NCI-H2196 treated with DMSO at 0.1 percent for 48 hours (cell line): ENCODE measurements around the gene GFI1B.
"Not testable (repeated sequence)": the region's sequence is repeated elsewhere in the genome, so short reads cannot be mapped to it uniquely, and the experiment has no call there.

Experiments
- DNase-seq: peaks from one replicate; lab custom pipeline; 2025; ENCODE audit not compliant: unreplicated experiment; lab: John Stamatoyannopoulos, UW

Gene GFI1B

DNA sequence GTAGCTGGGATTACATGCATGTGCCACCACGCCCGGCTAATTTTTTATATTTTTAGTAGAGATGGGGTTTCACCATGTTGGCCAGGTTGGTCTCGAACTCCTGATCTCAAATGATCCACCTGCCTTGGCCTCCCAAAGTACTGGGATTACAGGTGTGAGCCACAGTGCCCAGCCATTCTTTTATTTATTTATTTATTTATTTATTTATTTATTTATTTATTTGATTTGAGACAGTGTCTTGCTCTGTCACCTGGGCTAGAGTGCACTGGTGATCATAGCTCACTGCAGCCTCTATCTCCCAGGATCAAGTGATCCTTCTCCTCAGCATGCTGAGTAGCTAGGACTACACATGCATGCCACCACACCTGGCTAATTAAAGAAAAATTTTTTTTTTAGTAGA lies 10.6 kb upstream of the GFI1B start:
- not testable (repeated sequence) for DNase-seq

DNA sequence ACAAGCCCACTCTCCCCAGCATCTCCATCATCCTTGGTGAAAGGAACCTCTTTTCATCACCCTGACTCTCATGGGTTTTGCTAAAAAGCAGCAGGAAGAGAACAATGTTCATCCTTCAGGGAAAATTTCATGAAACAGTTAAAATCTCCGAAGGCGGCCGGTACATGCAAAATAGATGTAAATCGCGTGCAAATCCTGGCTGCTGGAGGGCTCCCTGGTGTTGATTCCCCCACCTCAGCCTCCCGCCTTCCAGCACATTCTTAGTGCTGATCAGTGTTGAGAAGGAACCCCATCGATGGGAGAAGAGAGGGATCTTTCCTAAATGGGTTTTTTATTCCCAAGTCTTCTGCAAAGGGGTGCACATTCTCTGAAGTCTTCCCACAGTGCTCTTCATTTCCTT lies 8.7 kb upstream of the GFI1B start:
- DNase-seq: no peak

DNA sequence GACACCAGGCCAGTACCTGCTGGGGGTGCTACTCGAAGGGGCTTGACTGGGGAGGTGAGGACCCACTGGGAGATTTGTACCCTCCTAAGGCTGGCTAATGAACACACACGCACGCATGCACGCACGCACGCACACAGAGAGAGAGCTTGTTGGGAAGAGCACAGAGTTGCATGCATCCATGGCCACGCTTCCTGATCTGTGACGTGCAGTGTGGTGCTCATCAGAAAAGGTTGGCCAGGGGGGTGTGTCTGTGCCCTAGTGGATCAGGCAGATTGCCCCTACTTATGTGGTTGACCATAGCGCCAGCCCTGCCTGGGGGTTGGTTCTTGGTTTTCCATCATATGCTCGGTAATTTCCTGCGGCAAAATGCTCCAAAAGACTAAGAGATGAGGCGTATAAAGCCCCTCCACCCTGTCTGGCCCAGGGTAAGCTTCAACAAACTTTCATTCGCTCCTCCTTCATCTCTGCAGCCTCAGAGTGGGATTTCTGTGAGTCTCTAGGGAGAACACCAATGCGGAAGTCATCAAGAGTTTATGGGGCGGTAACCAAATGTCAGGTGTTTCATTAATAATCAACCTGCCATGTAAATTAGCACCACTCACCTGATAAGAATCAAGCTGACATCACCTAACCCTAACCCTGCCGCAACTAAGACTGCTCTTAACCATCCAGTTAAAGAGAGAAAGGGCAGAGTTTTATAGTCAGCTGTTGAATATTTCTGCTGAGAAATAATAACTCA lies 8.0 kb upstream of the GFI1B start:
- no peak for DNase-seq

DNA sequence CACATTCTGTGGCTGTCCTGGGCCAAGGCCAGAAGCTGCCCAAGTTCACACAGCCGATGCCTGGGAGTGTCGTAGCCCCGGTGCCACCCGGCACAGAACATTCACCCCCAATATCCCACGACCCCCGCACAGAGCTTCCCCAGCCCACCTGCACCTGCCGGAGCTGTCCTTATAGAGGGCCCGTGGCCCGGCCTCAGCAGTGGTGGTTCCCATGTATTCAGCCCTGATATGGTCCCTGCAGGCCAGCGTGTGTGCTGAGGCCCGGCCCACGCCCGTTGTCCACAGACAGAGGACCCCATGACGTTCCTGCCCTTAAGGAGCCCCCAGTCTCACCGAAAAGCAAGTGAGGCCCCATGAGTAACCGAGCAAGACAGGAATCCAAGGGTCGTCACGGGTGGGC lies 5.3 kb upstream of the GFI1B start:
- DNase-seq: no peak

DNA sequence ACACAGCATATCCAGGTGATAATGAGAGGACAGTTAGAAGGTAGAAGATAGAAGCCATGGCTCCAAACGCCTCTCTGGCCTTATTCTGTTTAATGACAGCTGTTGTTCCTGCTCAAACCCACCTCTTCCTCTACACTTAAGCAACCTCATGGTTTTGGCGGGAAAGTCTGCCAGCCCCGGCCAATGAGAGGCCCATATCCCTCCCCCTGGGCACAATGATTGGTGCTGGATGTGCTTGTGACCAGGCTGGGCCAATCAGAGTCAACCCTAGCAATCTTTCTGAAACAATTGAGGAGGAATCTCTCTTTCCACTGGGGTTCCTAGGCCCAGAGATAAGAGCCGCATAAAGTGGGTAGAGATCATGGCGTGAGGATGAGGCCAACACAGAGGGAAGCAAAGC lies 4.8 kb upstream of the GFI1B start:
- DNase-seq: no peak

DNA sequence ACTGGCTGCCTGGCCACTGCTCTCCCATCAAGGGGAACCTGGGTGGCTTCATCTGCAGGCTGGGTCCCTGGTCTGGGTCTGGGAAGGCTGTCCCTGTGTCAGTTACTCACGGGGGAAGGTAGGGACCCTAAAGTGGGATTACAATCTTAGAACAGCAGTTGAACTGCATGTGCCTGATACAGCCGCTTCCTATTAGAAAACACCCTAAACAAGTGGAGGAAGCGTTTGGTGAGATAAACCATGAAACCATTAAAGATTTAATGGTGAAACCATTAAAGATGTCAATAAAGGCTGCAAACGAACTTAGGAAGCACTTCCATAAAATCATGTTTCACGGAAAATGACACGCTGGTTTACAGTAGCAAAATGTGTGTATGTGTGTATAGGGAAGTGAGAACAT lies 2.5 kb upstream of the GFI1B start:
- DNase-seq: no peak

DNA sequence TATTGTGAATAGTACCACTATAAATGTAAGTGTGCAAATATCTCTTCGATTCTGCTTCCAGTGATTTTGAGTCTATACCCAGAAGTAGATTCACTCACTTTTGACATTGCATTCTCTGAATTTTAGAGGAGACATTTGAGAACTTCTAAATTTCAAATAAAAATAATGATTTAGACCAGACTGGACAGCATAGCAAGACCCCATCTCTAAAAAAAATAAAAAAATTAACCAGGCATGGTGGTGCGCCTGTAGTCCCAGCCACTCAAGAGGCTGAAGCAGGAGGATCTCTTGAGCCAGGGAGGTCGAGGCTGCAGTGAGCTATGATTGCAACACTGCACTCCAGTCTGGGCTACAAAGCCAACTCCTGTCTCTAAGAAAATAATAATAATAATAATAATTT lies 1.9 kb upstream of the GFI1B start:
- no peak for DNase-seq

DNA sequence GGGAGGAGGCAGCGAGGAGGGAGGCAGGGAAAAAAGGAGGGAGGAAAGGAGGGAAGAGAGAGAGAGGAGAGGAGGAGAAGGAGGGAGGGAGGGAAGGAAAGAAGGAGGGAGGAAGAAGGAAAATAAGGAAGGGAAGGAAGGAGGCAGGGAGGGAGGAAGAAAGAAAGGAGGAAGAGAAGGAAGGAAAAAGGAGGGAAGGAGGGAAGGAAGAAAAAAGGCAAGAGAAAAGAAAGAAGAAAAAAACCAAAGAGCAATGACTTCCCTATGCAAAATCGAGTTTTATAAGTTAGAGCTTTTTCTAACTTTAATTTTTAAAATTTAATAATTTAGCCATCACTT lies 413 bp upstream of the GFI1B start:
- DNase-seq: no peak

DNA sequence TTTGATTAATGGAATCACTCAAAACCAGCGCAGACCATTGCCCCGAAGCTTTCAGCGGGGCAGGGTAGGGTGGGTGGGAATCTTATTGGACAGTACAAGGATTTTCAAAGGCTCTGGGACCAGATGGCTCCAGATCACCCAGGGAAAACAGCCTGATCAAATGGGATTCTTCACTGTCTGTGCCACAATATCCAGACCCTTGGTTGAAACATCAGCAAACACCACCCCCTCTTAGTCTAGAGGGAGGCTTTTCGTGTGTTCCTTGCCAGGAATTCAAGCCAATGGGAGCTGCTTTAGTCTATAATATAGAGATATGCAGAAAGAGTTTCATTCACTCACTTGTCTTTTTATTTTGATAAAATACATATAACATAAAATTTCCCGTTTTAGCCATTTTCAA lies 1.7 kb downstream of the GFI1B start:
- no peak for DNase-seq

DNA sequence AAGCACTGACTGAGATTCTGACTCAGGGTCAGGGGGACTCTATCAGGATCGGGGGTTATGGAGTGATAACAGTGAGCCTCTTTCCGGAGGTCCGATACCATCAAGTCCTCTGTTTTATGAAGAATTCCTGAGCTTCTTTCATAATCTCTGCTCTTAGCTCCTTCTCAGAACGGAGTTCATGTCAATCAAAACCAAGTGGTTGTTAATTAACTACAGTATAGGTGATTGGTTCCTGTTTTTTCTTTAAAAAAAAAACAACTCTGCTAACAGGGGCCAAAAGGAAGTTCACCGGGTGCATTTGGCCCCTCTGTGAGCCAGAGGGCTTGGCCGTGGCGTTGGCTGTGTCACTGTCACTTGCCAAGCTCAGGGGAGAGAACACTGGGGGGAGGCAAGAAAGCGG lies 4.0 kb downstream of the GFI1B start:
- DNase-seq: no peak

DNA sequence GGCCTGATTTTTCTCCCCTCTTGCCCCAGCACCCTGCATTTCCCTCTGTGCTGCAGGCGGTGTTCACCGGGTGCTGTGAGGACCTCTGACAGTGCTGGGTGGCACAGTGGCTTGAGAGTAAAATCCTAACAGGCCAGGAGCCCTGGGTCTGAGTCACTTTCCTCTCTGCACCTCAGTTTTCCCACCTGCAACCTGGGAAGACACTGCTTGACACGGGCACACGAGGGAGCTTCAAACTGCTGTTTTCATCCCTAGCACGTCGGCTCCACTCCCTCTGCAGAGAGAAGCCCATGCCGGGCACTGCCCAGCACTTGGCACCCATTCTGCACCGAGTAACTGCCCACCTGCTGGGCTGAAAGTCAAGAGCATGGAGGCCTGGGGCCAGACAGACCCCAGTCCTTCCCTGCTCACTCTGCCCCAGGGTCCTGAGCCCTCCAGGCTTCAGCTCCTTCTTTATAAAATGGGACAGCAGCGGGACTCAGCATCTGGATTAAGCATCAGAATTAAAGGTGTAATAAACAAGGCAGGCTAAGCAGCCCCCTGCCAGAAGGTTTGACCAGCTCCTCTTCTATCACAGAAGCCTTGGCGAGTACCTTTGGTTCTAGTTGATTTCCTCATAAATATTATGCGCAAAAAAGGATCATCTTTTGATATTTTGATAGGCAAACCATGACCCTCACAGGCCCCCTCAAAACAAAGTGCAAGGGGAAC lies 5.2 kb downstream of the GFI1B start:
- no peak for DNase-seq

DNA sequence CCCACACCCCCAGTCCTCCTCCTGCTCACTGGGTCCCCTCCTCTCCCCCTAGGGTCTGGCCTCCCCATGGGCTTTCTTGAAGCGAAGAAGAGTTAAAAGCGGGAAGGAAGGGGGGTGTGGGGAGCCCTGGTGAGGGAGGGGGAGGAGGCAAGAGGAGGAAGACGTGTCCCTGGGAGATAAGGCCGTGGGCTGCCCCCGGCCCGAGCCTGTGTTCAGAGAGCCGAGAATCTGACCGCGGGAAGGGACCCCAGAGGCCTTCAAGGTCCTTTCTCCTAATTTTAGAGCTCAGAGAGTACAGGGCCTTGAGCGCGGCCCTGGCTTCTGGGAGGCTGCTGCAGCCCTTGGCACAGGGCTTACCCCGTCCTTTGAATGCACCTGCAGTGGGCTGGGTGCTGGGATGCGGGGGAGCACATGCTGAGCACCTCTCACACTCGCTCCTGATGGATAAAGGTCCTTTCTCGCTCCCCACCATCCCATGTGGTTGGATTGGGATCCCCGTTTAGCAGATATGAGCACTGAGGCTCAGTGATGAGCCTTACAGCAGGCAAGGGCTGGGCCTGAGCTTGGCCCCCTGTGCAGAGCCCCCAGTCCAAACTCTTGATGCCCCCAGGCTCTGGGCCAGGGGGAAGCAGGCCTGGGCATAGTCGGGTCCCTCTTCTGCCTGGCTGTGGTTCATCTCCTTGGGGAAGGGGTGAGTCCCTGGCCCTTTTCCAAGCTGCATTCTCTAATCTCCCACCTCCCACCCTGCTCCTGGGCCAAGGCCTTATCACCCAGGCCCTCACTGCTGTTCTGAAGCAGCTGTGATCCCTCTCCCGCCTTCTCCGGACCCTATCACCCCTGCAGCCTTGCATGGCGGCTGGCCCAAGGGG lies 5.9 kb downstream of the GFI1B start:
- no peak for DNase-seq

DNA sequence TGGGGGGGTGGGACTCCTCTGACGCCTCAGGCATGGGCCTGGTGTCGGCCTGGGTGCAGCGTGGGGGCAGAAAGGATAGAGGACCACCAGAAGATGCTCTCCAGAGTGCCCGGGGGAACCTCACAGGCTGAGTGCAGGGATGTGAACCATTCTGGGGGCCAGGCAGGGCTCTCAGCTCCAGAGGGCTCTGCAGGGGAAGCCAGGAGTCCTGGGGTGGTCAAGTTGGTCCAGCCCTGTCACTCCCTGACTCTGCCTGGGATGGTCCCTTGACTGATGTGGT lies 6.5 kb downstream of the GFI1B start:
- no peak for DNase-seq

DNA sequence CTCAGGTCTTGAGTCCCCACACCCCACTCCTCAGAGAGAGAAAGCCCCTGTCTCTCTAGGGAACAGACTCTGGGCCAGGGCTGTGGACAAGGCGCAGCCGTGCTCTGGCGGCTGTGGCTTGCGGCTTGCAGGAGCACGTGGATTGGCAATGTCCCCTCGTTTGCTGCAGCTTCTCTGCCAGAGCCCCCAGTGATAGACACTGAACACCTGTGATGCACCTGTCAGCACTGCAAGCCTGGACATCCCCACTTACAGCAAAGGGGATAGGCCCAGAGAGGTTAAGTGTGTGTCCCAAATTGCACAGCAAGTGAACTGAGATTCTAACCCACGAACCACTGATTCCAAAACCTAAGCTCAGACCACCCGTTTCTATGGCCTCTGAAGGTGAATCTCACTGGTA lies 7.0 kb downstream of the GFI1B start:
- no peak for DNase-seq

DNA sequence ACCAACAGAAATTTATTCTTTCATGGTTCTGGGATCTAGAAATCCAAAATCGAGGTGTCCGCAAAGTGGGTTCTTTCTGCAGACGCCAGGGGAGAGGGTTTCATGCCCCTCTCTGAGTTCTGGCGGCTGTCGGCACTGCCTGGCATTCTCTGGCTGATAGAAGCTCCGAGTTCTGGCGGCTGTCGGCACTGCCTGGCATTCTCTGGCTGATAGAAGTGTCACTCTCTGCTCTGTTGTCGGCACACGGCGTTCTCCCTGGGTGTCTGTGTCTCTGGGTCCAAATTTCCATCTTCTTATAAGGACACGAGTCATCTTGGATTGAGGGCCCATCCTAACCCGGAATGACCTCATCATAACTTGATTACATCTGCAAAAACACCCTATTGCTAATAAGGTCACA lies 7.6 kb downstream of the GFI1B start:
- DNase-seq: no peak

DNA sequence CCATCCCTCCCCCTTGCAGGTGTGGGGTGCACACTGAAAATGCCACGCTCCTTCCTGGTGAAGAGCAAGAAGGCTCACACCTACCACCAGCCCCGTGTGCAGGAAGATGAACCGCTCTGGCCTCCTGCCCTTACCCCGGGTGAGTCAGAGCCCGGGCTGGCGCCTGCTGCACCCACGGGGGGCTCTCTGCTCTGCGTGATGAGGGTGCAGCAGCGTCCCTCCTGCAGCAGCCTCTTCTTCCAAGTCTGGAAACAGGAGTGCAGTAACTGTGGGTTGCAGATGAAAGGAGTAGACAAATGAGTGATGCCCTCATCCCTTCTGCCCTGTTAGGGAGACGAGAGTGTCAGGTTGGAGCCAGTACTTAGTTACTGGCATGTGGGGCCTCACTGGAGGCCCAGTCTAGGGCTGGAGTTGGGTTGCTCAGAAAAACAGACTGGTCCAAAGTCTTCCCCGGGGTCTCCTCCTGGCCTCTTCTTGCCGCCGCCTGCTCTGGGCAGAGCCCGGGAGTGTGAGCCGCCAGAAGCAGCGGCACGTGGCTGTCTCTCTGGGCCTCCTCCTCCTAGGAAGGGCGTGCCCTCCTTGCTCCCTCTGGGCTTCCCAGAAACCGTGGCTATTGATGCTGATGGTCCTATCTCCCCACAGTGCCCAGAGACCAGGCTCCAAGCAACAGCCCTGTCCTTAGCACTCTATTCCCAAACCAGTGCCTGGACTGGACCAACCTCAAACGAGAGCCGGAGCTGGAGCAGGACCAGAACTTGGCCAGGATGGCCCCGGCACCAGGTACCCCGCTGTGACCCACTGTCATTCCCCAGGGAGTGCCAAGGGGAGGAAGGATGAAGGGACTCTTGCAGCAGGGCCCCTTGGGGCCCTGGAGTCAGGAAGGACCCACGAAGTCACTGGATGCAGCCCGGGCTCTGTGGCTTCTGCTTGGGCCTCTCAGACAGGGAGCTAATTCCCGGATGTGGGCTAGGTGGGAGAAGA lies 8.4 kb downstream of the GFI1B start:
- DNase-seq: no peak

DNA sequence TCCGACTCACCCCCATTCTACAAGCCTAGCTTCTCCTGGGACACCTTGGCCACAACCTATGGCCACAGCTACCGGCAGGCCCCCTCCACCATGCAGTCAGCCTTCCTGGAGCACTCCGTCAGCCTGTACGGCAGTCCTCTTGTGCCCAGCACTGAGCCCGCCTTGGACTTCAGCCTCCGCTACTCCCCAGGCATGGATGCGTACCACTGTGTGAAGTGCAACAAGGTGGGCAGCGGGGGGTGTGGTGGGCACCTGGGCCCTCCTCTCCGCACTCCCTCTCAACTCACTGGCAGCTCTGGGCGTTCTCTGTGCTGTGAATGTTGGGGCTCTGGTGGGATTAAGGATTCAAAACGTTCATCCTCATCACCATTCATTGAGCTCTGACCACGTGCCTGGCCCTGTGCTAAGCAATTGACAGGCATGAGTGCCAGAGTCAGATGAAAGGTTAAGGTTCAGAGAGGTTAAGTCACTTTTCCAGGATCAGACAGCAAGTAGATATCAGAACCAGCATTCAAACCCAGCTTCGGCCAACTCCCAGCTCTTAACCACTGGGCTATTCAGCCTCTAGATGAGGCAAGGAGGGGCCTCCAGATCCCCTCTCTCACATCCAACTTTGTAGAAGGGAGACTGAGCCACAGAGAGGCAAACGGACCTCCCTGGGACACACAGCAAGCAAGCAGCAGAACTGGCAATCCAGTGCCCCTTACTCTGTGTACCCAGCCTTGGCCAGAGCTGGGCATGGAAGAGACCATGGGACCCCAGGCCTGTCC lies 9.9 kb downstream of the GFI1B start:
- DNase-seq: no peak

DNA sequence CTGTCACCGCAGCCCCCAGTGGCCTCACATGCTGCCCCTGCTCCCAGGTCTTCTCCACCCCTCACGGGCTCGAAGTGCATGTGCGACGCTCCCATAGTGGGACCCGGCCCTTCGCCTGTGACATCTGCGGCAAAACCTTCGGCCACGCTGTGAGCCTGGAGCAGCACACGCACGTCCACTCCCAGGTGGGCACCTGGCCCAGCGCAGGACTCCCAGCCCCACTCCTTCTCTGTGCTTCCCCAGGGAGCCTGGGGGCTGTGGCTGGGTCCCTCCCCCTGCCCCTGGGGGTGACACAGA lies 10.5 kb downstream of the GFI1B start:
- no peak for DNase-seq

DNA sequence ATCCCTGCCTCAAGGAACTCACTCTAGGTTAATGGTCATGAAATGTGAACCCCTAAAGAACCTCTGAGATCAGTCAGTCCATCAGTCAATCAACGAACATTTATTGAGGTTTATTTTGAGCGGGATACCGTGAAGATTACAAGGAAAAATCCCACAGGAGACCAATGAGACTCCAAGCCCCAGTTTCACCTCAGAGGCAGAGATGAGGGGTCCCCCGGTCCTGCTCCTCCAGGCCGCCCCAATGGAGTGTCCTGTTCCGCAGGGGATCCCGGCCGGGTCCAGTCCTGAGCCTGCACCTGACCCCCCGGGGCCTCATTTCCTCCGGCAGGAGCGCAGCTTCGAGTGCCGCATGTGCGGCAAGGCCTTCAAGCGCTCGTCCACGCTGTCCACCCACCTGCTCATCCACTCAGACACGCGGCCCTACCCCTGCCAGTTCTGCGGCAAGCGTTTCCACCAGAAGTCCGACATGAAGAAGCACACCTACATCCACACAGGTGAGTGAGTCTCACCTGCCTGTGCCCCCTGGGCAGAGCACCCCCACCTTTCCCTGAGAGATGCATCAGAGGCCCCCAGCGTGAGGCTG lies 11.0 kb downstream of the GFI1B start:
- DNase-seq: no peak

DNA sequence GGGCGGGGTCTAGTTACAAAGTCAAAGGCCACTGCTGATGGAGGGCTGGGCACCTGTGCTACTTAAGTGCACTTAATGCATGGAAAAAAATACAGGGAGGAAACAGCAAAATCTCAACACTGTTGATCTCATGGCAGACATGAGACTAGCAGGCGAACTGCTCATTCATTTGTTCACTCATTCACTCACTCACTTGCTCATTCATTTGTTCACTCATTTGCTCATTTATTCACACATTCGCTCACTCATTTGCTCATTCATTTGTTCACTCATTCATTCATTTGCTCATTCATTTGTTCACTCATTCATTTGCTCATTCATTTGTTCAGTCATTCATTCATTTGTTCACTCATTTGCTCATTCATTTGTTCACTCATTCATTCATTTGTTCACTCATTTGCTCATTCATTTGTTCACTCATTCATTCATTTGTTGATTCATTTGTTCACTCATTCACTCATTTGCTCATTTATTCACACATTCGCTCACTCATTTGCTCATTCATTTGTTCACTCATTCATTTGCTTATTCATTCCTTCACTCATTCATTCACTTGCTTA lies 11.6 kb downstream of the GFI1B start:
- DNase-seq: not testable (repeated sequence)
